MG63 (cell line): ENCODE measurements around the gene OTOS. TPM values are rescaled to one million over a fixed set of nuclear protein-coding genes. Genes with fewer than 3 reads are reported as not detected.

Experiments used
- DNase-seq: peaks from one replicate; pipeline ENCODE4 v3.0.0-alpha.2; 2020
- H3K27me3 ChIP-seq: fragments of 250-450 bp; sonication (Bioruptor Pico); 2 replicates; pipeline ENCODE4 v1.5.1; 2020; ENCODE audit warnings: mild to moderate bottlenecking, moderate library complexity
- H3K36me3 ChIP-seq: fragments of 250-450 bp; sonication (Bioruptor Pico); 2 replicates; pipeline ENCODE4 v1.5.1; 2020; ENCODE audit warnings: mild to moderate bottlenecking, moderate library complexity
- H3K4me3 ChIP-seq: fragments of 250-450 bp; sonication (Bioruptor Pico); 2 replicates; pipeline ENCODE4 v1.5.1; 2020; ENCODE audit warnings: mild to moderate bottlenecking, moderate library complexity
- H3K9me3 ChIP-seq: fragments of 250-450 bp; sonication (Bioruptor Pico); 2 replicates; pipeline ENCODE4 v1.5.1; 2020; ENCODE audit warnings: mild to moderate bottlenecking, moderate library complexity
- total RNA-seq: library from RNA; depleted of rRNA; stranded (reverse); fragments of >200 nt; shearing (Covaris generic); gene quantifications from 2 replicates; pipeline ENCODE4 v1.2.3, GENCODE V29; 2014; ENCODE audit warnings: low replicate concordance

OTOS gene
- total RNA-seq, 1 experiment from 2014 or later = not detected

GRCh38 chr2:240170354-240170735 is 29.9 kb upstream of the OTOS start:
- no peak for DNase-seq
- Histone ChIP-seq H3K9me3 (no peaks in the 10 kb centered on the region), H3K36me3 (no peaks in the 10 kb centered on the region), H3K27me3 (no peaks in the 10 kb centered on the region), H3K4me3 (no peak overlapping the region)

GRCh38 chr2:240169486-240170353 is 29.3 kb upstream of the OTOS start:
- H3K27me3 ChIP-seq = no peaks in the 10 kb centered on the region
- H3K4me3 ChIP-seq = no peak overlapping the region
- no peak for DNase-seq
- no peaks in the 10 kb centered on the region for H3K36me3 ChIP-seq
- no peaks in the 10 kb centered on the region for H3K9me3 ChIP-seq

GRCh38 chr2:240168546-240169361 is 28.3 kb upstream of the OTOS start:
- Histone ChIP-seq H3K9me3 (no peaks in the 10 kb centered on the region), H3K36me3 (no peaks in the 10 kb centered on the region), H3K27me3 (no peaks in the 10 kb centered on the region), H3K4me3 (no peak overlapping the region)
- no peak for DNase-seq

- DNase-seq = no peak
- Histone ChIP-seq H3K9me3 (no peaks in the 10 kb centered on the region), H3K4me3 (no peak overlapping the region), H3K36me3 (no peaks in the 10 kb centered on the region), H3K27me3 (no peaks in the 10 kb centered on the region)
Measured at GRCh38 chr2:240168041-240168440, 27.6 kb upstream of the OTOS start.

GRCh38 chr2:240167588-240167880 is 27.1 kb upstream of the OTOS start:
- no peak for DNase-seq
- Histone ChIP-seq H3K27me3 (no peaks in the 10 kb centered on the region), H3K9me3 (no peaks in the 10 kb centered on the region), H3K4me3 (no peak overlapping the region), H3K36me3 (no peaks in the 10 kb centered on the region)

GRCh38 chr2:240166761-240167587 is 26.5 kb upstream of the OTOS start:
- H3K4me3 ChIP-seq = no peak overlapping the region
- no peaks in the 10 kb centered on the region for H3K36me3 ChIP-seq
- H3K9me3 ChIP-seq = no peaks in the 10 kb centered on the region
- DNase-seq = no peak
- H3K27me3 ChIP-seq = no peaks in the 10 kb centered on the region

- H3K4me3 ChIP-seq = no peak overlapping the region
Measured at GRCh38 chr2:240166191-240166590, 25.7 kb upstream of the OTOS start.

GRCh38 chr2:240165661-240166060 is 25.2 kb upstream of the OTOS start:
- Histone ChIP-seq H3K27me3 (no peaks in the 10 kb centered on the region), H3K9me3 (no peaks in the 10 kb centered on the region), H3K4me3 (no peak overlapping the region), H3K36me3 (no peaks in the 10 kb centered on the region)
- DNase-seq = no peak

More at GRCh38 chr2:240166191-240166590, 25.7 kb upstream of the OTOS start:
- no peaks in the 10 kb centered on the region for H3K9me3 ChIP-seq
- H3K36me3 ChIP-seq = no peaks in the 10 kb centered on the region
- no peaks in the 10 kb centered on the region for H3K27me3 ChIP-seq
- DNase-seq = no peak

- no peak for DNase-seq
- Histone ChIP-seq H3K27me3 (no peaks in the 10 kb centered on the region), H3K4me3 (no peak overlapping the region), H3K36me3 (no peaks in the 10 kb centered on the region), H3K9me3 (no peaks in the 10 kb centered on the region)
Measured at GRCh38 chr2:240165034-240165433, 24.6 kb upstream of the OTOS start.

GRCh38 chr2:240164586-240164985 is 24.1 kb upstream of the OTOS start:
- DNase-seq = no peak
- no peaks in the 10 kb centered on the region for H3K27me3 ChIP-seq
- no peak overlapping the region for H3K4me3 ChIP-seq

GRCh38 chr2:240163844-240164574 is 23.6 kb upstream of the OTOS start:
- Histone ChIP-seq H3K36me3 (no peaks in the 10 kb centered on the region), H3K9me3 (no peaks in the 10 kb centered on the region), H3K4me3 (no peak overlapping the region), H3K27me3 (no peaks in the 10 kb centered on the region)
- DNase-seq = no peak

More at GRCh38 chr2:240164586-240164985, 24.1 kb upstream of the OTOS start:
- H3K36me3 ChIP-seq = no peaks in the 10 kb centered on the region
- H3K9me3 ChIP-seq = no peaks in the 10 kb centered on the region

- Histone ChIP-seq H3K36me3 (no peaks in the 10 kb centered on the region), H3K4me3 (no peak overlapping the region), H3K27me3 (no peaks in the 10 kb centered on the region), H3K9me3 (no peaks in the 10 kb centered on the region)
- no peak for DNase-seq
Measured at GRCh38 chr2:240162939-240163714, 22.7 kb upstream of the OTOS start.

GRCh38 chr2:240162531-240162930 is 22.1 kb upstream of the OTOS start:
- Histone ChIP-seq H3K36me3 (no peaks in the 10 kb centered on the region), H3K9me3 (no peaks in the 10 kb centered on the region), H3K4me3 (no peak overlapping the region), H3K27me3 (no peaks in the 10 kb centered on the region)
- DNase-seq = no peak

GRCh38 chr2:240162032-240162431 is 21.6 kb upstream of the OTOS start:
- DNase-seq = no peak
- Histone ChIP-seq H3K9me3 (no peaks in the 10 kb centered on the region), H3K27me3 (no peaks in the 10 kb centered on the region), H3K36me3 (no peaks in the 10 kb centered on the region), H3K4me3 (no peak overlapping the region)

GRCh38 chr2:240161087-240161750 is 20.8 kb upstream of the OTOS start:
- Histone ChIP-seq H3K36me3 (no peaks in the 10 kb centered on the region), H3K9me3 (no peaks in the 10 kb centered on the region), H3K27me3 (no peaks in the 10 kb centered on the region), H3K4me3 (no peak overlapping the region)
- no peak for DNase-seq
